HG03571 (cell line): Measurements from ENCODE around the gene NLRP7.
"Not testable (repeated sequence)": the region's sequence is repeated elsewhere in the genome, so short reads cannot be mapped to it uniquely, and the experiment has no call there.

Experiments used
- ATAC-seq: cut with Tn5 transposase; IDR thresholded peaks from one replicate; pipeline ENCODE4 v1.9.1; 2021; ENCODE audit not compliant: unreplicated experiment

Gene NLRP7

DNA sequence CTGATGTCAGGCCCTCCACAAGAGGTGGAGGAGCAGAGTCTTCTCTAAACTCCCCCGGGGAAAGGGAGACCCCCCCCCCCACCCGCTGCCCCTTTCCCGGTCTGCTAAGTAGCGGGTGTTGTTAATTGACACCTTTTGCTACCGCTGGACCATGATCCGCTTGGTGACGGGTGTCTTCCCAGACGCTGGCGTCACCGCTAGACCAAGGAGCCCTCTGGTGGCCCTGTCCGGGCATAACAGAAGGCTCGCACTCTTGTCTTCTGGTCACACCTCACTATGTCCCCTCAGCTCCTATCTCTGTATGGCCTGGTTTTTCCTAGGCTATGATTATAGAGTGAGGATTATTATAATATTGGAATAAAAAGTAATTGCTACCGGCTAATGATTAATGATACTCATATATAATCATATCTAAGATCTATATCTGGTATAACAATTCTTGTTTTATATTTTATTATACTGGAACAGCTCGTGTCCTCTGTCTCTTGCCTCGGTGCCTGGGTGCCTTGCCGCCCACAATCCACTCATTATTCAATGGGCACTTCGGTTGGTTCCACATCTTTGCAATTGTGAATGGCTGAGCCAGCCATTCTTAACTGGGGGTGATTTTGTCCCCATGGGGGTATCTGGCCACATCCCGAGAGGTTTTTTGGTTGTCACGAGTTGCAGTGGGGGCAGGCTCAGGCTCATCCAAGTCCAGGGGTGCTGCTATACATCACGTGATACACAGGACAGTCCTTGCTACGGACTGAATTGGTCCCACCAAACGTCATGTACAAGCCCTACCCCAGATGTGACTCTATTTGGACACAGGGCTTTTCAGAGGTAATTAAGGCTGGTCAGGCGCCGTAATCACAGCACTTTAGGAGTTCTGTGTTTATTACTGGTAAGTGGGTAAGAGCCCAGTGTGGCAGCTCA is 27.4 kb downstream of the NLRP7 start:
- not testable (repeated sequence) for ATAC-seq

DNA sequence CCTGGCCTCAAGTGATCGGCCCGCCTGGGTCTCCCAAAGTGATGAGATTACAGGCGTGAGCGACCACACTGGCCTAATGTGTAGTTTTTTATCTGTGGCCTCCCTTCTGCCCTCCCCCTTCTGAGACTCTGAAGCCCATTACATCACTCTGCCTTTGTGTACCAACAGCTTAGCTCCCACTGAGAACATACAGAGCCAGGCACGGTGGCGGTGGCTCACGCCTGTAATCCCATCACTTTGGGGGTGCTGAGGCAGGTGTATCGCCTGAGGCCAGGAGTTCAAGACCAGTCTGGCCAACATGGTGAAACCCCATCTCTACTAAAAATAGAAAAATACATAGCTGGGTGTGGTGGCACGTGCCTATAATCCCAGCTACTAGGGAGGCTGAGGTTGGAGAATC is 28.8 kb downstream of the NLRP7 start:
- ATAC-seq: no peak

DNA sequence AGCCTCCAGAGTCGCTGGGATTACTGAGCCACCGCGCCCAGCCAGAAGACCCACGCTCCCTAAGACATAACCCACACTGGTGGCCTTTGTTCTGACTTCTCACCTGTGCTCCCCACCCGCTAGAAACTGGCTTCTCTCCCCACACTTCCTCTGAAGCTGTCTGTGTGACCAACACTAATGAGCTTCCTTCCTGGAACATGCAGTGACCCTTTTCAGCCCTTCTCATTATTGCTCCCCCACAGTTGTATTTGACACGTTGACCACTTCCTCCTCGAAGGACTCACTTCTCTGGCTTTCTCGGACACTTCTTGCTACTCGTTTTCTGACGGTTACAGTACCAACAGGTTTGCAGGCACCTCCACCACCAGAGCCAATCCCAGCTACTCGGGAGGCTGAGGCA is 30.5 kb downstream of the NLRP7 start:
- no peak for ATAC-seq

DNA sequence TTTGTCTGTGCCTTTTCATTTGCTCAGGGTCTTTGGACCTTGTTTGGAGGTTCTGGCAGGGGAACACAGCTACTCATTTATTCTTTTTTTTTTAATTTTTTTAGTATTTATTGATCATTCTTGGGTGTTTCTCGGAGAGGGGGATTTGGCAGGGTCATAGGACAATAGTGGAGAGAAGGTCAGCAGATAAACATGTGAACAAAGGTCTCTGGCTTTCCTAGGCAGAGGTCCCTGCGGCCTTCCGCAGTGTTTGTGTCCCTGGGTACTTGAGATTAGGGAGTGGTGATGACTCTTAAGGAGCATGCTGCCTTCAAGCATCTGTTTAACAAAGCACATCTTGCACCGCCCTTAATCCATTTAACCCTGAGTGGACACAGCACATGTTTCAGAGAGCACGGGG is 39.4 kb downstream of the NLRP7 start:
- ATAC-seq: not testable (repeated sequence)

DNA sequence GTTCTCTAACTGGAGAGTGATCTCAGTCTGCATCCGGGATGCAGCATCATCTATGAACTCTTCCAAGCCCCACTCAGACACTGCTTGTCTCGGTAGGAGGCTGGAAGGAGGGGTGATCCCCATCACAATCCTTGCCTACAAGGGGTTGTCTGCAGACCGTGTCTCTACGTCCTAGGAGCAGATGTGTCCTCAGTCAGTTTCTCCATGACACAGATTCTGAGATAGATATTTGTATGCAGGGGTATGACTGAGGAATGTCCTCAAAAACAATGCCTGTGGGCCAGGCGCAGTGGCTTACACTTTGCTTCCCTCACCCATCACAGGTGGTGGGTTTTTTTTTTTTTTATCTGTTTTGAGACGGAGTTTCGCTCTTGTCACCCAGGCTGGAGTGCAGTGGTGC is 40.5 kb downstream of the NLRP7 start:
- no peak for ATAC-seq

DNA sequence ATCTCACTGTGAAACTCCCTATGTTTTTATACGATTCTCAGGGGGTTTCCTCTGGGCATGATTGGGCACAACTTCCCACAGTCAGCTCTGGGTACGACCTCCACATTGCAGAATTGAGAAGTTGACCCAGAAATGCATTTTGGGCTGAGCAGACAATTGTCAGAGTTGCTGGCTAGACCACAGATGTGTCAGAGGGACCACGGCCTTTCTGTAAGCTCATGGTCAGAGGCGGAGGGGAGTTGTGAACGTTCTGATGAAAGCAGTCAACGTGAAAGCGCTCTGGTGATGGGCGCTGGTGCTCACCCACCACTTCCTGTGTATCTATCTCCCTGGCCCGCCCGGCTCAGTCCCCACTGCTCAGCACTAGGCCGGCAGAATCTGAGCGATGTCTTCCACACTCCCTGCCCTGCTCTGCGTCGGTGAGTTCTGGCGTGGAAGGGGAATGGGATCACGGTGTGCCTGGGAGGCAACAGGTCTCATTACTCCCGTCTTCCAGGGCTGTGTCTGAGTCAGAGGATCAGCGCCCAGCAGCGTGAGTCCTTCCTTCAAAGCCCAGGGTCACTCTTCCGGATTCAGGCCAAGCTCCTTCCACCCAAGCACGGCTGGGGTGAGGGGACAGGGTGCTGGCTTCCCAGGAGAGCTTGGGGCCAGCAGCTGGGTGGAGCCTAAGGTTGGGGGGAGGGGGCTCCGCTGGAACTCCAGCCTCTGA is 41.4 kb downstream of the NLRP7 start, which contains the start of gene NCR1:
NCR1 (plus strand) TSS at position 346 of the 709 bp plus-strand sequence; CDS start at position 386, 40 bp downstream.
- ATAC-seq: no peak

DNA sequence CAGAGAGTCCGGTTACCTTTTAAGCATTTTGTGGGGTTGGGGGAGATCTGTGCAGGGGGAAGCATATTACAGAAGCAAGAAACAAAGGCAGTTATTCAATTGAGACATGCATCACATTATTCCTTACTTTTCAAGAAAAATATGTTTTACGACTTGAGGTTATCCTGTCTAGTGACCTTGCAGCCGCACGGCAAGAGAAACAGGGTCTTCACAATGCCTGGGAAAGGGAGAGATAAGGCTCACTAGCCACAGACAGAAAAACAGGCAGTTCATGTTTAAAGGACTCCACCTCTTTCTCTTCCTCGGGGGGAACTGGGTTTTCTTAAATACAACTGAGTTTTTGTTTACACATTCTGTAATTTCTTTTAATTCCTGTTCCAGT is 41.9 kb downstream of the NLRP7 start:
- no peak for ATAC-seq

DNA sequence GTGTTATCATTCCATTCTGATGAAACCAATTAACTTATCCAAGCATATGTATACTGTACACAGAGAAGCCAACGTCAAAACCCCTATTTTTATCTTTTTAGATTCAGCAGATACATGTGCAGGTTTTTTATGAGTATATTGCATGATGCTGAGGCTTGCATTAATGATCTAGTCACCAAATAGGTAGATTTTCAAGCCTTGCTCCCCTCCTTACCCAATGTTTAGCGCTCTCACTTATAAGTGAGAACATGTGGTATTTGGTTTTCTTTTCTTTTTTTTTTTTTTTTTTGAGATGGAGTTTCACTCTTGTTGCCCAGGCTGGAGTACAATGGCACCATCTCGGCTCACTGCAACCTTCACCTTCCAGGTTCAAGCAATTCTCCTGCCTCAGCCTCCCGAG is 43.1 kb downstream of the NLRP7 start:
- ATAC-seq: not testable (repeated sequence)

DNA sequence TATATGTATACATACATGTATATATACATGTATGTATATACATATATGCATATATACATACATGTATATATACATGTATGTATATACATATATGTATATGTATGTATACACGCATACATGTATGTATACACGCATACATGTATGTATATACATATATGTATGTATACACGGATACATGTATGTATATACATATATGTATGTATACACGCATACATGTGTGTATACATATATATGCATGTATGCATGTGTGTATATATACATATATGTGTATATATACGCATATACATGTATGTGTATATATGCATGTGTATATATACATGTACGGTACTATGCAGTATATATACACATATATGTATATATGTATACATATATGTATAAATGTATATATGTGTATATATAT is 44.0 kb downstream of the NLRP7 start:
- ATAC-seq: no peak

DNA sequence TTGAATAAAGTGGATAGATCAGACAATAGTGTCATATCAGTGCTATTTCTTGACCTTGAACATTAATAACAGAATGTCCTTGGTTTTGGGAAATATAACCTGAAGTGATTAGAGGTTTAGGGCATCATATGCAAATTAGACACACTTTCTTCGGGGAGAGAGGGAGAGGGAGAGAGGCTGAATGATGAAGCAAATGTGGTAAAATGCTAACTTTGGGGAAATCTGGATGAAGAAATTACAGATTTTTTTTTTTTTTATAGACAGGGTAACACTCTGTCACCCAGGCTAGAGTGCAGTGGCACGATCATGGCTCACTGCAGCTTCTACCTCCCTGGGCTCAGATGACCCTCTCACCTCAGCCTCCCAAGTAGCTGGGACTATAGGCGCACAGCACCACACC is 45.3 kb downstream of the NLRP7 start:
- ATAC-seq: no peak

DNA sequence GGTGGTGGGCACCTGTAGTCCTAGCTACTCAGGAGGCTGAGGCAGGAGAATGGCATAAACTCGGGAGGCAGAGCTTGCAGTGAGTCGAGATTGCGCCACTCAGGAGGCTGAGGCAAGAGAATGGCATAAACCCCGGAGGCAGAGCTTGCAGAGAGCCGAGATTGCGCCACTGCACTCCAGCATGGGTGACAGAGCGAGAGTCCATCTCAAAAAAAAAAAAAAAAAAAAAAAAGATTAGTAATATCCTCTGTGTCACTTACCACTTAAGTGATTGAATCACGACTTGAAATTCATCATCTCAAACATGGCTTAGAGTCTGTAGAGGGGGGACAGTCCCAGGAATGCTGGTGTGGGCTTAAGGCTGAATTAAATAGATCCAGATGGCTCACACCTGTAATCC is 46.2 kb downstream of the NLRP7 start:
- ATAC-seq: not testable (repeated sequence)

DNA sequence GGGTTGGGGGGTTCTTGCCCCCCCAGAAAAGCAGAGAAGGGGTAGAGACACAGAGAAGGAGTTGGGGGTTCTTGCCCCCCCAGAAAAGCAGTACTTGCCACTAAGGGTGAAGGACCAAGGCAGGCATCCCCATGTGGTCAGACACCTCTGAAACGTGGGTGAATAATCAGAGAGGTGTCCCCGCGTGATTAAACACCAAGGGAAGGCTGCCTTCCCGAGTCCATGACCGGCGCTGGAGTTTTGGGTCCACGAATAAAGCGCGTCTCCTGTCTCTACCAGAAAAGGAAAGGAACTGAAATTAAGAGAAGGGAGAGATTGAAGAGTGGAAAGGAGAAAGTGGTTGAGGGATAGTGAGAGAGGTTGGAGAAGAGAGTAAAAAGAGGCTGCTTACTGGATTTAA is 47.7 kb downstream of the NLRP7 start:
- not testable (repeated sequence) for ATAC-seq

DNA sequence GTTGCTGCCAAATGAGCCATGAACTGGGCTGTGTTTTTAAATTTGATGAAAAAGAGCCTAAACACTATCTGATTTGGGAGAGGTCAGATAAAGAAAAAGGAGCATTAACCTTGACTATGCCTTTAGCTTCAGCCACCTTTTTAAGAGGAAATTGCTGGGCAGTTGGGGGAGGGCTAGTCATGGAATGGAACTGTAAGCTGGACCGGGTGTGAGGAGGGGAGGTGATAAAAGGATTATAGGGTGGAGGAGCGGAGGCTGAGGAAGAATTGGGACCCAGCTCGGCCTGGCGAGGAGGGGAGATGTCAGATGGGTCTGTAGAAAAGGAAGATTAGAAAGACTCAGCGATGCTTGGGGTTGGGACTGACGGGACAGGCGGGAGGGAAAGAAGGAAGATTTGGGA is 48.6 kb downstream of the NLRP7 start:
- not testable (repeated sequence) for ATAC-seq

DNA sequence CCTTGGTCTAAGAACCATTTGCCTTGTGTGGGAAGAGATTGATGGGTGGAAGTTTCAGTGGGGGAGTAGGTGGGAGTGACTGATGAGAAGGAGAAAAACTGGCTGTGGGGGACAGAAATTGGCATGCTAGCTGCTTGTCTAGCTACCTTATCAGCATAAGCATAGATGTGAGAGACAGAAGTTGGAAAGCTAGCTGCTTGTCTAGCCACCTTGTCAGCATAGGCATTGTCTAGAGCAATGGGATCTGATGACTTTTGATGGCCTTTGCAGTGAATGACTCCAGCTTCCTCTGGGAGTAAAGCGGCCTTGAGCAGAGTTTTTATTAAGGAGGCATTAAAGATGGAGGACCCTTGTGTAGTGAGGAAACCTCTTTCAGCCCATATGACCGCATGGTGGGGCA is 51.3 kb downstream of the NLRP7 start:
- ATAC-seq: no peak

DNA sequence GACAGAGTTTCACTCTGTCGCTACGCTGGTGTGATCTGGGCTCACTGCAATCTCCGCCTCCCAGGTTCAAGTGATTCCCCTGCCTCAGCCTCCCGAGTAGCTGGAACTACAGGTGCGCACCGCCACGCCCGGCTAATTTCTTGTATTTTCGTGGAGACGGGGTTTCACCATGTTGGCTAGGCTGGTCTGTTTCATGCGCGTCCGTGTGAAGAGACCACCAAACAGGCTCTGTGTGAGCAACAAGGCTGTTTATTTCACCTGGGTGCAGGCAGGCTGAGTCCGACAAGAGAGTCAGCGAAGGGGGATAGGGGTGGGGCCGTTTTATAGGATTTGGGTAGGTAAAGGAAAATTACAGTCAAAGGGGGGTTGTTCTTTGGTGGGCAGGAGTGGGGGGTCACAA is 53.2 kb downstream of the NLRP7 start:
- not testable (repeated sequence) for ATAC-seq

DNA sequence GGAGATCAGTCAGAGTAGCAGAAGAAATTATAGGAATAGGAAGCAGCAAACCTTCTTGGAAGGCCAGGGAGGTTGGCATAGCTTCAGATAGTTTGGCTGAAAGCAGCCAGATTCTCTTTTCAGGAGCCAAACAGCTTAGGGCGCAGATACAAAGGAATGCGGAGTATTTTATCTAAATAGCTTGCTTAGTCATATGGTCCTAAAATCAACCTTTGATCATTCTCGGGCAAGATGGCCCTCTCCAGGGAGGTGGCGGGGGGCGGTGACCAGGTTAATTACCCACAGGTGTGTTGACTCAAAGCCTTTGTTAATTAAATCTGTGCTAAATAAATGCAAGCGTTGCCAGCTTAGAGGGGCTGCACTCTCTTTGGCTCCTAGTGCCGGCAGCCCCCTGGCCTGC is 53.9 kb downstream of the NLRP7 start:
- ATAC-seq: no peak

DNA sequence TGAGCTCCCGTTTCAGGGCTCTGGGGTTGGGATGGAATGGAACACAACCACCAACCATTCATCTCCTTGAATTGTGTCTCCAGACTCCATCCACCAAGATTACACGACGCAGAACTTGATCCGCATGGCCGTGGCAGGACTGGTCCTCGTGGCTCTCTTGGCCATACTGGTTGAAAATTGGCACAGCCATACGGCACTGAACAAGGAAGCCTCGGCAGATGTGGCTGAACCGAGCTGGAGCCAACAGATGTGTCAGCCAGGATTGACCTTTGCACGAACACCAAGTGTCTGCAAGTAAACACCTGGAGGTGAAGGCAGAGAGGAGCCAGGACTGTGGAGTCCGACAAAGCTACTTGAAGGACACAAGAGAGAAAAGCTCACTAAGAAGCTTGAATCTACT is 57.8 kb downstream of the NLRP7 start:
- ATAC-seq: no peak

DNA sequence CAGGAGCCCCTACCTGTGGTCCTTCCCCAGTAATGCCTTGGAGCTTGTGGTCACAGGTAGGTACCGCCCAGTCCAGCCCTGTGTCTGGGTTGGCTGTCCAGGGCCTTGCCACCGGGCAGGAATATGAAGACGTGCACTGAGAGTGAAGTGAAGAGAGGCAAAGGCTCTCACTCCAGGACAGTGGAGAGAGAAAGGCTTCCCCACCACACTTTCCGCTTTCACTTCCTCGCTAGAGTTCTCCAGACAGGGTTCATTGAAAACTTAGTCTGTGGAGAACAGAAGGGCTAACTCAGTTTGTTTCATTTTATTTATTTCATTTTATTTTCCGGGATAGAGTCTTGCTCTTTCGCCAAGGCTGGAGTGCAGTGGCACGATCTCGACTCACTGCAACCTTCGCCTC is 59.1 kb downstream of the NLRP7 start:
- no peak for ATAC-seq

DNA sequence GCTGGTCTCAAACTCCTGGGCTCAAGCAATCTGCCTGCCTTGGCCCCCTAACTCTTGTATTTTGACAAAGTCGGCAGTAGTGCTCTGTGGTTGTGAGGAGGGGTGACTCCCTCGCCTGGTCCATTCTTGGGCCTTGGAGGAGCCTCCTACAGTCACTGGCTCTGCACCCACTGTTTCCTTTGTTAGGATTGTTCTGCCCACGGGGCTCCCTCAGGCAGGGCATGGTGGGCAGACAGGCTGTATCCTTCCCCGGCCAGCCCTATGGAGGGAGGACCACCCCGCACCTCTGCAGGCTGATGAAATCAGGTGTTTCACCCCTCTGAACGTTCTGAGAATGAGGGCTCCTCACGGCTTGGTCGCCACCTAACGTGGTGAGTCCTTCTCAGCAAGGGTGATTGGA is 64.1 kb downstream of the NLRP7 start:
- ATAC-seq: no peak

DNA sequence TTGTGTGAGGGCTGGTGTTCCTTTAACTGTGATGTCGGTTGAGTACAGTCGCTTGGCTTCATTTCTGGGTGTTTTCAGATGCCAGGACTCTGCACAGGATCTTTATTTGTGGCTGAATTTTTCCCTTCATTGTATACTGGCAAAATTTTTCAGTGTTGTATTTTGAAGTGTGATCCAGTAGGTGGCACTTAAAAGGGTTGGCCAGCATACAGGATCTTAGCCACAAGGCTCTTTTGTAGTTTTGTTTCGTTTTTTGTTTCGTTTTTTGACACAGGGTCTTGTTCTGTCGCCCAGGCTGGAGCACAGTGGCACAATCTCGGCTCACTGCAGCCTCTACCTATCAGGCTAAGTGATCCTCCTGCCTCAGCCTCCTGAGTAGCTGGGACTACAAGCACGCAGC is 64.6 kb downstream of the NLRP7 start:
- no peak for ATAC-seq

DNA sequence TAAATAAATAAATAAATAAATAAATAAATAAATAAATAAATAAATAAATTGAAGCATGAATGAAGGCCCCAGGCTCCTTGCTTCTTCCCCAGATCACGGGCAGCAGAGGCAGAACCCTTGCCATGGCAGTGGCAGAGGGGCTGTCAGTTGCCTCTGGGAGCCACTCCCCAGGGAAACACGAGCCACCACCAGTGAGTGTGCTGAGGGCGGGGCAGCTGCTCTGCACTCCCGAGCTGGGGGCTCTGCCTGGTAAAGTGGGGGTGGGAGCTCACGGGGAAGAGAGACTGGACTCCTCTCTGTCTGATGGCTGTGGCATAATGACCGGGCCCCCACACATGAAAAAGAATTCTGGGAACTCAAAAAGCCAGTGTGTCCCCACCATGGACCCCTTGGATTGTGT is 65.4 kb downstream of the NLRP7 start:
- no peak for ATAC-seq

DNA sequence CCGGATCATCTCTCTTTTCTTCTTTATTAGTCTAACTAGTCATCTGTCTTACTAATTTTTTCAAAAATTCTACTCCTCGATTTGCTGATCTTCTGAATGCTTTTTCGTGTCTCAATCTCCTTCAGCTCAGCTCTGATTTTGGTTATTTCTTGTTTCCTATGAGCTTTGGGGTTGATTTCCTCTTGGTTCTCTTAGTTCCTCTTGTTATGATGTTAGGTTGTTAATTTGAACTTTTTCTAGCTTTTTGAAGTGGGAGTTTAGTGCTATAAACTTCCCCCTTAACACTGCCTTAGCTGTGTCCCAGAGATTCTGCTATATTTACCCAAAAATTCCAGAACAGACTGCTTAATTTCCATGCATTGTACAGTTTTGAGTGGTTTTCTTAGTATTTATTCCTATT is 69.9 kb downstream of the NLRP7 start:
- ATAC-seq: no peak
